Measurements from ENCODE around the gene OLFML2A. TPM values are rescaled to one million over a fixed set of nuclear protein-coding genes. Genes with fewer than 3 reads are reported as not detected.

OLFML2A gene
- total RNA-seq, 2 donors from 2014 or later, result not detected

Other genes with a start within 250 kb of the OLFML2A start
- gene NR6A1, start 5.8 kb upstream of the OLFML2A start, total RNA-seq, result 1 to 10 TPM; 2.9 to 4.0 TPM
- not detected for gene WDR38, start 76.3 kb downstream of the OLFML2A start, total RNA-seq
- gene RPL35, start 84.8 kb downstream of the OLFML2A start, total RNA-seq, result 1,000 to 10,000 TPM; 1,754 to 1,822 TPM
- gene ARPC5L, start 85.0 kb downstream of the OLFML2A start, total RNA-seq, result 100 to 1,000 TPM; 116 to 125 TPM
- 10 to 100 TPM; 22.5 to 24.0 TPM for gene GOLGA1, start 163.9 kb downstream of the OLFML2A start, total RNA-seq